Panc1 (cell line): Measurements from ENCODE around the gene PDGFA. TPM values are rescaled to one million over a fixed set of nuclear protein-coding genes. Genes with fewer than 3 reads are reported as not detected.

Source experiments
- ATAC-seq: fragments of 200-7000 bp; cut with Tn5 transposase; 2 replicates; pipeline ENCODE4 v1.9.1; 2020; ENCODE audit warnings: mild to moderate bottlenecking, moderate library complexity
- BruUV-seq: library from RNA; stranded (reverse); fragments of 400-500 nt; replicated peaks from 2 replicates; lab custom pipeline; 2021; lab: Mats Ljungman, UMichigan
- CTCF ChIA-PET: fragments of 300-600 bp; sonication (Branson Sonifier 250); formaldehyde crosslinking; loops from one replicate; lab custom pipeline; 2022; ENCODE audit warnings: antibody characterized with exemption; lab: Charles Lee
- POLR2A ChIA-PET: fragments of 300-600 bp; sonication (Branson Sonifier 250); formaldehyde crosslinking; loops from one replicate; lab custom pipeline; 2022; ENCODE audit warnings: antibody characterized with exemption; lab: Charles Lee
- DNase-seq: peaks from one replicate; pipeline ENCODE4 v3.0.0-alpha.2; 2010; ENCODE audit warnings: low read depth, low spot score
- H3K27ac ChIP-seq: 2 replicates; pipeline ENCODE4 v1.5.1; 2011; ENCODE audit warnings: mild to moderate bottlenecking, low read length, inconsistent platforms
- H3K27me3 ChIP-seq: fragments of 200-500 bp; sonication (Bioruptor generic); 2 replicates; pipeline ENCODE4 v1.6.0; 2014; ENCODE audit warnings: low read length, inconsistent platforms; ENCODE audit not compliant: control insufficient read depth, insufficient read depth
- H3K36me3 ChIP-seq: fragments of 200-500 bp; sonication (Bioruptor generic); 2 replicates; pipeline ENCODE4 v1.5.1; 2014; ENCODE audit warnings: inconsistent platforms, mild to moderate bottlenecking, low read length, moderate library complexity; ENCODE audit not compliant: control insufficient read depth, insufficient read depth
- H3K4me1 ChIP-seq: 2 replicates; pipeline ENCODE4 v1.5.1; 2011; ENCODE audit warnings: inconsistent platforms, mild to moderate bottlenecking, low read length, moderate library complexity; ENCODE audit not compliant: control insufficient read depth, insufficient read depth
- H3K4me3 ChIP-seq, 2 experiments: 2 replicates each; pipeline ENCODE4 v1.5.1; 2011 to 2012; ENCODE audit warnings: low read depth in 2 of 2, low read length in 2 of 2, mild to moderate bottlenecking in 2 of 2, inconsistent platforms in 1 of 2, moderate library complexity in 1 of 2
- H3K9me3 ChIP-seq: fragments of 200-500 bp; sonication (Bioruptor generic); 2 replicates; pipeline ENCODE4 v1.5.1; 2014; ENCODE audit warnings: low read depth, mild to moderate bottlenecking, inconsistent platforms, low read length, moderate library complexity; ENCODE audit not compliant: control insufficient read depth, insufficient read depth
- CTCF ChIP-seq: fragments of 450-650 bp; IDR thresholded peaks from 2 replicates; pipeline ENCODE4 v1.5.1; 2017; ENCODE audit warnings: mild to moderate bottlenecking
- POLR2AphosphoS5 ChIP-seq: IDR thresholded peaks from 2 replicates; pipeline ENCODE4 v1.6.1; 2012; ENCODE audit warnings: mild to moderate bottlenecking, low read depth, low read length, moderate library complexity
- REST ChIP-seq, 2 experiments: IDR thresholded peaks; 2 replicates each; pipeline ENCODE4 v1.6.1; 2011 to 2012; ENCODE audit warnings: low read depth in 2 of 2, control low read depth in 1 of 2, low read length in 1 of 2, mild to moderate bottlenecking in 1 of 2, moderate library complexity in 1 of 2; ENCODE audit not compliant: insufficient read depth in 1 of 2
- SIN3A ChIP-seq: IDR thresholded peaks from 2 replicates; pipeline ENCODE4 v1.6.1; 2012; ENCODE audit warnings: low read depth, mild to moderate bottlenecking, low read length, moderate library complexity, borderline replicate concordance; ENCODE audit not compliant: insufficient read depth
- TCF7L2 ChIP-seq: IDR thresholded peaks from 2 replicates; pipeline ENCODE4 v1.6.1; 2011; ENCODE audit warnings: mild to moderate bottlenecking, low read depth, low read length, inconsistent platforms
- in situ Hi-C: cut with HindIII; loops from 2 replicates; pipeline ENCODE4 v1.10.0; 2016; ENCODE audit warnings: low sequenced_read_pairs, low pct_unique_long_range_greater_than_20kb
- intact Hi-C: fragments of 100-400 bp; cut with micrococcal nuclease; formaldehyde crosslinking; loops from one replicate; pipeline ENCODE4 v1.10.0; 2022; ENCODE audit not compliant: unreplicated experiment
- total RNA-seq: library from RNA; stranded (reverse); gene quantifications from one replicate; pipeline ENCODE4 v1.2.1, GENCODE V29; 2021; ENCODE audit not compliant: unreplicated experiment

Gene PDGFA
- total RNA-seq, 1 experiment from 2014 or later = 18.5 TPM

GRCh38 chr7:461117-461452 is 58.6 kb downstream of the PDGFA start:
- no peak overlapping the region for H3K4me3 ChIP-seq
- in situ Hi-C loops (no loop called here), intact Hi-C loops (no loop called here)
- TF ChIP-seq TCF7L2 = no peak
- TF ChIP-seq POLR2AphosphoS5 = no peak
- no peak for TF ChIP-seq CTCF
- no peak for TF ChIP-seq REST (IDR thresholded peaks at IDR 0.05; ENCODE audit: insufficient read depth in 1 of 2, low read depth in 2 of 2, low read length in 1 of 2)
- TF ChIP-seq SIN3A = no peak
- BruUV-seq = no TSS peak
- no peaks in the 10 kb centered on the region; the same call in none of the 2 replicates for H3K4me1 ChIP-seq
- no peaks in the 10 kb centered on the region for H3K27me3 ChIP-seq
- ChIA-PET CTCF (no interaction called here), POLR2A (no interaction called here)
- DNase-seq (no peak), ATAC-seq (0 out of 2 replicates have a peak, but pooled peaks have one; percentile 6)
- H3K9me3 ChIP-seq = no peaks in the 10 kb centered on the region
- no peaks in the 10 kb centered on the region for H3K36me3 ChIP-seq
- no peak overlapping the region for H3K27ac ChIP-seq

GRCh38 chr7:460374-461116 is 59.1 kb downstream of the PDGFA start:
- in situ Hi-C loops = no loop called here
- no peak for DNase-seq
- intact Hi-C loops = no loop called here
- H3K9me3 ChIP-seq = no peaks in the 10 kb centered on the region
- no peaks in the 10 kb centered on the region for H3K36me3 ChIP-seq
- no TSS peak for BruUV-seq
- H3K27ac ChIP-seq = no peak overlapping the region
- peaks cover 1% of the 10 kb centered on the region for H3K4me1 ChIP-seq
- ChIA-PET POLR2A (no interaction called here), CTCF (no interaction called here)
- 0 out of 2 replicates have a peak, but pooled peaks have one; percentile 5 for ATAC-seq
- TF ChIP-seq REST (IDR thresholded peaks at IDR 0.05; ENCODE audit: insufficient read depth in 1 of 2, low read depth in 2 of 2, low read length in 1 of 2) (no peak), POLR2AphosphoS5 (no peak), SIN3A (no peak), CTCF (no peak), TCF7L2 (no peak)
- no peaks in the 10 kb centered on the region for H3K27me3 ChIP-seq
- no peak overlapping the region for H3K4me3 ChIP-seq
